Measurements from ENCODE around the gene SLC6A7. TPM values are rescaled to one million over a fixed set of nuclear protein-coding genes. Genes with fewer than 3 reads are reported as not detected.

Gene SLC6A7
- total RNA-seq, 2 donors from 2014 or later: not detected

GRCh38 chr5:150213530-150213929 lies 23.7 kb downstream of the SLC6A7 start:
- Histone ChIP-seq H3K4me1 (peaks cover 0 to 31% of the 10 kb centered on the region in 2 donors), H3K36me3 (no peaks in the 10 kb centered on the region), H3K9me3 (no peaks in the 10 kb centered on the region), H3K4me3 (no peak overlapping the region), H3K27me3 (no peaks in the 10 kb centered on the region), H3K27ac (peak overlapping the region; percentile 52 to 64)
- DNase-seq (ENCODE audit: low spot score): no peak
- no peak for TF ChIP-seq CTCF (IDR thresholded peaks at IDR 0.05)

GRCh38 chr5:150214289-150214688 lies 24.4 kb downstream of the SLC6A7 start:
- Histone ChIP-seq H3K4me1 (peaks cover 0 to 32% of the 10 kb centered on the region in 2 donors), H3K27ac (peak overlapping the region; percentile 52 to 64), H3K4me3 (no peak overlapping the region), H3K9me3 (no peaks in the 10 kb centered on the region), H3K27me3 (no peaks in the 10 kb centered on the region), H3K36me3 (no peaks in the 10 kb centered on the region)
- DNase-seq (ENCODE audit: low spot score): peak; percentile 72
- TF ChIP-seq CTCF (IDR thresholded peaks at IDR 0.05): peak in 1 of 2 donors; percentile 53

- Histone ChIP-seq H3K4me1 (peaks cover 0 to 32% of the 10 kb centered on the region in 2 donors), H3K9me3 (no peaks in the 10 kb centered on the region), H3K36me3 (no peaks in the 10 kb centered on the region), H3K27ac (no peak overlapping the region), H3K27me3 (no peaks in the 10 kb centered on the region), H3K4me3 (no peak overlapping the region)
- no peak for TF ChIP-seq CTCF (IDR thresholded peaks at IDR 0.05)
- no peak for DNase-seq (ENCODE audit: low spot score)
These were observed 26.4 kb downstream of the SLC6A7 start for GRCh38 chr5:150215979-150216944.

- H3K9me3 ChIP-seq: no peaks in the 10 kb centered on the region
- H3K27ac ChIP-seq: no peak overlapping the region
- H3K4me1 ChIP-seq: peaks cover 0 to 32% of the 10 kb centered on the region in 2 donors
- H3K36me3 ChIP-seq: no peaks in the 10 kb centered on the region
- H3K4me3 ChIP-seq: no peak overlapping the region
- no peaks in the 10 kb centered on the region for H3K27me3 ChIP-seq
- no peak for DNase-seq (ENCODE audit: low spot score)
- TF ChIP-seq CTCF (IDR thresholded peaks at IDR 0.05): no peak
These were observed 27.2 kb downstream of the SLC6A7 start for GRCh38 chr5:150217038-150217437.

- Histone ChIP-seq H3K4me1 (peaks cover 0 to 32% of the 10 kb centered on the region in 2 donors), H3K27me3 (no peaks in the 10 kb centered on the region), H3K27ac (no peak overlapping the region), H3K4me3 (no peak overlapping the region), H3K36me3 (no peaks in the 10 kb centered on the region), H3K9me3 (no peaks in the 10 kb centered on the region)
- peak; percentile 77 to 95 for TF ChIP-seq CTCF (IDR thresholded peaks at IDR 0.05)
- peak; percentile 86 for DNase-seq (ENCODE audit: low spot score)
These were observed 28.2 kb downstream of the SLC6A7 start for GRCh38 chr5:150217873-150218692.

Measured in right atrium auricular region (tissue), 2 donors.